Measurements from ENCODE around the gene BRD9.
"Not testable (repeated sequence)": the region's sequence is repeated elsewhere in the genome, so short reads cannot be mapped to it uniquely, and the experiment has no call there.

The BRD9 gene

DNA sequence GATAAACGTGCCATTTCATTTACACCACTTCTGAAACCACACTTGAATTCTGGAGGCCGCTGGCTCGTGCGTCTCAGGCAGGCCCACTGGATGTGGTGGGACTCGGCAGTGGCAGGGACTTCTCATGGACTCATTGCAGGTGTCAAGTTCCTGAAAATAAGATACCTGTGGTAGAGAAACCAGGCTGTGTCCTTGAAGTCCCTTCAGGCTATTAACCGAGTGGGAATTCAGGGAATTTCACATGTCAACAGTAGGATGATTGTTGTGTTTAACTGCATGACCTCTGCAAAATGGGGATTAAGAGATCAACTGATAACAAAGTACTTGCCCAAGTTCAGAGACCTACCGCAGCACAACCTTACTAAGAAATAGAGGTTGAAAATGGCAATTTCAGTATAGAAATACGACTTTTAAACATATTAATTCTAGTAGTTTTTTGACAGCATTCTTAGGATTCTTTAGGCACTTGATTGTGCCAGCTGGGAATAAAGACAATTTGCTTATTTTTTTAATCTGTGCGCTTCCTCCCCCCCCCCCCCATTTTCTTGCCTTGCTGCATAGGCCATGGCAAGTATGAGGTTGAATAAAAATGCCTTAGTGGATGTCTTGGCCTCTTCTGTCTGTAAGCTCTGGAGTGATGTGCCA lies 26.9 kb upstream of the BRD9 start:
- H3K36me3 ChIP-seq (ENCODE audit: insufficient read depth) = no peaks in the 10 kb centered on the region; the same call in 1 of the 2 replicates
- H3K27me3 ChIP-seq (ENCODE audit: insufficient read depth, low read depth) = no peaks in the 10 kb centered on the region
- no peak overlapping the region for H3K27ac ChIP-seq
- H4K20me1 ChIP-seq (ENCODE audit: insufficient read depth) = no peaks in the 10 kb centered on the region
- H3K4me3 ChIP-seq (IDR thresholded peaks at IDR 0.05; ENCODE audit: insufficient read depth, low read depth, low read length) = no peak overlapping the region
- no peak overlapping the region for H2AFZ ChIP-seq (ENCODE audit: low read depth)
- TF ChIP-seq, protein P1, sequence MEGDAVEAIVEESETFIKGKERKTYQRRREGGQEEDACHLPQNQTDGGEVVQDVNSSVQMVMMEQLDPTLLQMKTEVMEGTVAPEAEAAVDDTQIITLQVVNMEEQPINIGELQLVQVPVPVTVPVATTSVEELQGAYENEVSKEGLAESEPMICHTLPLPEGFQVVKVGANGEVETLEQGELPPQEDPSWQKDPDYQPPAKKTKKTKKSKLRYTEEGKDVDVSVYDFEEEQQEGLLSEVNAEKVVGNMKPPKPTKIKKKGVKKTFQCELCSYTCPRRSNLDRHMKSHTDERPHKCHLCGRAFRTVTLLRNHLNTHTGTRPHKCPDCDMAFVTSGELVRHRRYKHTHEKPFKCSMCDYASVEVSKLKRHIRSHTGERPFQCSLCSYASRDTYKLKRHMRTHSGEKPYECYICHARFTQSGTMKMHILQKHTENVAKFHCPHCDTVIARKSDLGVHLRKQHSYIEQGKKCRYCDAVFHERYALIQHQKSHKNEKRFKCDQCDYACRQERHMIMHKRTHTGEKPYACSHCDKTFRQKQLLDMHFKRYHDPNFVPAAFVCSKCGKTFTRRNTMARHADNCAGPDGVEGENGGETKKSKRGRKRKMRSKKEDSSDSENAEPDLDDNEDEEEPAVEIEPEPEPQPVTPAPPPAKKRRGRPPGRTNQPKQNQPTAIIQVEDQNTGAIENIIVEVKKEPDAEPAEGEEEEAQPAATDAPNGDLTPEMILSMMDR (conservative IDR thresholded peaks at IDR 0.05; ENCODE audit: low read depth, low read length) = no peak
- no peak overlapping the region for H3K4me2 ChIP-seq
- H3K4me1 ChIP-seq (ENCODE audit: low read depth, poor library complexity, severe bottlenecking) = peaks cover 15% of the 10 kb centered on the region
- no peak overlapping the region for H3K9ac ChIP-seq
- no peaks in the 10 kb centered on the region for H3K79me2 ChIP-seq (ENCODE audit: insufficient read depth, low read depth)

DNA sequence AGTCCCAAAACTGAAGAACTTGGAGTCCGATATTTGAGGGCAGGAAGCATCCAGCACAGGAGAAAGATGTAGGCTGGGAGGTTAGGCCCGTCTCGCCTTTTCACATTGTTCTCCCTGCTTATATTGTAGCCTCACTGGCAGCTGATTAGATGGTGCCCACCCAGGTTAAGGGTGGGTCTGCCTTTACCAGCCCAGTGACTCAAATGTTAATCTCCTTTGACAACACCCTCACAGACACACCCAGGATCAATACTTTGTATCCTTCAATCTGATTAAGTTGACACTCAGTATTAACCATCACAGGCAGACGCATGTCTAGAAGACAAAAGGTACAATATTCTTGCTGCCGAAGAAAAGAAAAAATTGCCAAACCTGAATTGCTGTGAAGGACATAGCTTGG lies 26.1 kb upstream of the BRD9 start:
- H3K9ac ChIP-seq; H4K20me1 ChIP-seq (ENCODE audit: insufficient read depth); H3K79me2 ChIP-seq (ENCODE audit: insufficient read depth, low read depth); H2AFZ ChIP-seq (ENCODE audit: low read depth); H3K27me3 ChIP-seq (ENCODE audit: insufficient read depth, low read depth); H3K36me3 ChIP-seq (ENCODE audit: insufficient read depth); H3K4me2 ChIP-seq; H3K27ac ChIP-seq; H3K4me1 ChIP-seq (ENCODE audit: low read depth, poor library complexity, severe bottlenecking); H3K4me3 ChIP-seq (IDR thresholded peaks at IDR 0.05; ENCODE audit: insufficient read depth, low read depth, low read length): not testable (repeated sequence)

DNA sequence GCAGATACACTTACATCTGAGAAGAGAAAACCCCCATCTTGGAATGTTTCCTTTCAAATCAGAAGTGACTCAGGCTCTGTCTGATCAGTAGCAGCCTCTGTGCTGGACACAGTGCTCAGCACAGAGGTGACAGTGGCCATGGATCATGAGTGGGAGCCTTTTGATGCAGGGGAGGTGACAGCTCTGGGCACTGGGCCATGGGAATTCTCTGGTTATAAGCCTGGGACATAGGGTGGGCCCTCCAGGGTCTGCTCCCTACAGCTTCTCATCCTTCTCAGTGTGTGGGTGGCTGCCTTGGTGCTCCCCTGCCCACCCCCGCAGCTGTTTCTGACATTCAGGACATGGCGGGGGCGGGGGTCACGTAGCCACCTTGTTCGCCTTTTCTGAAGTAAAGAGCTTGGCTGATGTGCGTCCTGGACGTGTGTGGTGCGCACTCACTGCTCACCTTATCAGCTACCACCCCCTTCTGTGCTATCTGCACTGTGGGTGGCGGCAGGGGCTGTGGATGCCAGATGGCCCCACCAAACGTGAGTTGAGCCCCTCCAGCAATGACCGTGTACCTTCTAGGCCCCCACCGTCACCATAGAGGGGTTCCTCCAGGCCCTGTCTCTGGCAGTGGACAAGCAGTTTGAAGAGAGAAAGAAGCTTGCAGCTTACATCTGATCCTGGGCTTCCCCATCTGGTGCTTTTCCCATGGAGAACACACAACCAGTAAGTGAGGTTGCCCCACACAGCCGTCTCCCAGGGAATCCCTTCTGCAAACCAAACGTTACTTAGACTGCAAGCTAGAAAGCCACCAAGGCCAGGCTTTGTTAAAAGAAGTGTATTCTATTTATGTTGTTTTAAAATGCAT lies 24.1 kb upstream of the BRD9 start:
- Histone ChIP-seq H4K20me1 (ENCODE audit: insufficient read depth) (no peaks in the 10 kb centered on the region), H3K27ac (no peak overlapping the region), H3K4me1 (ENCODE audit: low read depth, poor library complexity, severe bottlenecking) (no peaks in the 10 kb centered on the region), H2AFZ (ENCODE audit: low read depth) (no peak overlapping the region), H3K4me2 (no peak overlapping the region), H3K36me3 (ENCODE audit: insufficient read depth) (no peaks in the 10 kb centered on the region; the same call in 1 of the 2 replicates), H3K9ac (no peak overlapping the region), H3K4me3 (IDR thresholded peaks at IDR 0.05; ENCODE audit: insufficient read depth, low read depth, low read length) (no peak overlapping the region), H3K79me2 (ENCODE audit: insufficient read depth, low read depth) (no peaks in the 10 kb centered on the region), H3K27me3 (ENCODE audit: insufficient read depth, low read depth) (no peaks in the 10 kb centered on the region)
- TF ChIP-seq, protein P1 (conservative IDR thresholded peaks at IDR 0.05; ENCODE audit: low read depth, low read length) = no peak

DNA sequence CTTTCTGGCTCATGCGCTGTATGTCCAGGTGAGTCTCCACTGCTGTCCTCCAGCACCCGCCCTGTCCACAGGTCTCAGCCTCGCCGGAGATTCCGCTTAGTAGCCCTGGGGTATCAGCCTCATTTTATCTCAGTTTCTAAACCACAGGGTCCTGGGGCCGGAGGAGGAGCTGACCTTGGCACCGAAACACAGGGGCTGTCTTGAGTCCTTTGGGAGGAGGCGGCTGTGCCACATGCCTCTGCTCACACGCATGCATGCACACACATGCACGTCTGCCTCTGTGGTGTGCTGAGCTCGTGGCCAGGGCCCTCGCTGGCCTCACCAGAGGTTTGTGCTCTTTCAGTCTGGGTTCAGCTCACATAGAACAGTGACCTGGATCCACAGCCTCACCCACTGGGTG lies 23.3 kb upstream of the BRD9 start:
- H3K79me2 ChIP-seq (ENCODE audit: insufficient read depth, low read depth) = no peaks in the 10 kb centered on the region
- no peaks in the 10 kb centered on the region; the same call in 1 of the 2 replicates for H3K36me3 ChIP-seq (ENCODE audit: insufficient read depth)
- H3K27me3 ChIP-seq (ENCODE audit: insufficient read depth, low read depth) = no peaks in the 10 kb centered on the region
- TF ChIP-seq, protein P1 (conservative IDR thresholded peaks at IDR 0.05; ENCODE audit: low read depth, low read length) = no peak
- no peak overlapping the region for H2AFZ ChIP-seq (ENCODE audit: low read depth)
- H3K4me2 ChIP-seq = no peak overlapping the region
- H3K4me3 ChIP-seq (IDR thresholded peaks at IDR 0.05; ENCODE audit: insufficient read depth, low read depth, low read length) = no peak overlapping the region
- H3K27ac ChIP-seq = no peak overlapping the region
- no peaks in the 10 kb centered on the region for H4K20me1 ChIP-seq (ENCODE audit: insufficient read depth)
- no peak overlapping the region for H3K9ac ChIP-seq
- no peaks in the 10 kb centered on the region for H3K4me1 ChIP-seq (ENCODE audit: low read depth, poor library complexity, severe bottlenecking)

DNA sequence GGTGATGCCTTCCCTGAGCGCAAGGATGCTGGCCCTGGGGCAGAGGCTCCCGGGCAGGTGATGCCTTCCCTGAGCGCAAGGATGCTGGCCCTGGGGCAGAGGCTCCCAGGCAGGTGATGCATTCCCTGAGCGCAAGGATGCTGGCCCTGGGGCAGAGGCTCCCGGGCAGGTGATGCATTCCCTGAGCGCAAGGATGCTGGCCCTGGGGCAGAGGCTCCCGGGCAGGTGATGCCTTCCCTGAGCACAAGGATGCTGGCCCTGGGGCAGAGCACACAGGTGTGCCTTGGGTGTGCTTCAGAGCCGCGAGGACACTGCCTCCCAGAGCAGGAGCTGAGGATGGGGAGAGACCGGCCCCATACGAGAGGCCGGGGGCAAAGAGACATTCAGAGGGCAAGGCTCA lies 22.7 kb upstream of the BRD9 start:
- H4K20me1 ChIP-seq (ENCODE audit: insufficient read depth); H3K9ac ChIP-seq; H2AFZ ChIP-seq (ENCODE audit: low read depth); H3K27me3 ChIP-seq (ENCODE audit: insufficient read depth, low read depth); H3K4me3 ChIP-seq (IDR thresholded peaks at IDR 0.05; ENCODE audit: insufficient read depth, low read depth, low read length); H3K4me1 ChIP-seq (ENCODE audit: low read depth, poor library complexity, severe bottlenecking); H3K36me3 ChIP-seq (ENCODE audit: insufficient read depth); H3K4me2 ChIP-seq; H3K79me2 ChIP-seq (ENCODE audit: insufficient read depth, low read depth); H3K27ac ChIP-seq: not testable (repeated sequence)

Data from KMS-11 (cell line).